Ishikawa (cell line): ENCODE data around the gene OS9.

Experiments used
- CEBPB ChIP-seq: IDR thresholded peaks from 2 replicates; pipeline ENCODE4 v1.6.1; 2012
- CREB1 ChIP-seq: IDR thresholded peaks from 2 replicates; pipeline ENCODE4 v1.6.1; 2012; ENCODE audit warnings: low read depth
- EGR1 ChIP-seq: IDR thresholded peaks from 2 replicates; pipeline ENCODE4 v1.6.1; 2012
- EP300 ChIP-seq: IDR thresholded peaks from 2 replicates; pipeline ENCODE4 v1.6.1; 2012; ENCODE audit warnings: borderline replicate concordance
- FOXM1 ChIP-seq: IDR thresholded peaks from 2 replicates; pipeline ENCODE4 v1.6.1; 2012; ENCODE audit warnings: low read depth, borderline replicate concordance
- MAX ChIP-seq: IDR thresholded peaks from 2 replicates; pipeline ENCODE4 v1.6.1; 2012
- NFIC ChIP-seq: IDR thresholded peaks from 2 replicates; pipeline ENCODE4 v1.6.1; 2012
- RAD21 ChIP-seq: IDR thresholded peaks from 2 replicates; pipeline ENCODE4 v1.6.1; 2012; ENCODE audit warnings: low read depth
- REST ChIP-seq: IDR thresholded peaks from 2 replicates; pipeline ENCODE4 v1.6.1; 2012; ENCODE audit warnings: low read depth, mild to moderate bottlenecking
- TAF1 ChIP-seq: IDR thresholded peaks from 2 replicates; pipeline ENCODE4 v1.6.1; 2012; ENCODE audit warnings: low read depth, mild to moderate bottlenecking
- TCF12 ChIP-seq: IDR thresholded peaks from 2 replicates; pipeline ENCODE4 v1.6.1; 2012; ENCODE audit warnings: low read depth
- TEAD4 ChIP-seq: IDR thresholded peaks from 2 replicates; pipeline ENCODE4 v1.6.1; 2012
- USF1 ChIP-seq: IDR thresholded peaks from 2 replicates; pipeline ENCODE4 v1.6.1; 2012
- YY1 ChIP-seq: IDR thresholded peaks from 2 replicates; pipeline ENCODE4 v1.6.1; 2012; ENCODE audit warnings: low read depth
- ZBTB7A ChIP-seq: IDR thresholded peaks from 2 replicates; pipeline ENCODE4 v1.6.1; 2012; ENCODE audit warnings: low read depth

OS9 gene

GRCh38 chr12:57693659-57694458, at the start of gene OS9:
TSS of gene OS9 (plus strand) at chr12:57694132. CDS start at chr12:57694162, 30 bp downstream.
- TF ChIP-seq TCF12 (peak; percentile 69; the same call in 1 of the 2 replicates), MAX (peak; percentile 72), FOXM1 (peak; percentile 62; the same call in 1 of the 2 replicates), NFIC (no peak), EGR1 (peak; percentile 74), CREB1 (peak; percentile 82), REST (peak; percentile 54; the same call in 1 of the 2 replicates), RAD21 (peak; percentile 48; the same call in 1 of the 2 replicates), CEBPB (no peak), USF1 (peak; percentile 84), YY1 (peak; percentile 97), EP300 (no peak; the same call in 1 of the 2 replicates), ZBTB7A (no peak), TAF1 (peak; percentile 87), TEAD4 (peak; percentile 40; the same call in 1 of the 2 replicates)

- TF ChIP-seq USF1, result peak; percentile 37
- TF ChIP-seq YY1, result 0 out of 2 replicates have a peak, but pooled peaks have one; percentile 33
Observed at GRCh38 chr12:57645990-57646658, 47.8 kb upstream of the OS9 start.

GRCh38 chr12:57654042-57654441, 39.9 kb upstream of the OS9 start:
- no peak for TF ChIP-seq EGR1
- no peak for TF ChIP-seq MAX
- TF ChIP-seq TAF1, result no peak
- no peak for TF ChIP-seq EP300
- no peak for TF ChIP-seq USF1
- TF ChIP-seq TCF12, result no peak
- no peak for TF ChIP-seq YY1
- TF ChIP-seq CREB1, result no peak
- TF ChIP-seq FOXM1, result no peak
- no peak for TF ChIP-seq NFIC
- no peak for TF ChIP-seq RAD21
- TF ChIP-seq TEAD4, result no peak

GRCh38 chr12:57655541-57656240, 38.2 kb upstream of the OS9 start:
- no peak for TF ChIP-seq CREB1
- TF ChIP-seq FOXM1, result no peak
- no peak for TF ChIP-seq NFIC
- TF ChIP-seq REST, result no peak
- TF ChIP-seq ZBTB7A, result no peak
- no peak for TF ChIP-seq RAD21
- no peak for TF ChIP-seq TAF1
- TF ChIP-seq EGR1, result no peak
- TF ChIP-seq EP300, result no peak
- TF ChIP-seq CEBPB, result no peak
- no peak for TF ChIP-seq TEAD4
- no peak for TF ChIP-seq MAX
